SK-N-SH (cell line): ENCODE measurements around the gene MBD4. TPM values are rescaled to one million over a fixed set of nuclear protein-coding genes. Genes with fewer than 3 reads are reported as not detected.

Experiments
- CTCF ChIA-PET: fragments of 300-600, 350-600 bp; formaldehyde crosslinking; extraction: SDS; loops from one replicate; lab custom pipeline; 2021; lab: Yijun Ruan, JAX
- POLR2A ChIA-PET: fragments of 350-600 bp; sonication (Branson Sonifier 250); formaldehyde crosslinking; extraction: SDS; loops from one replicate; lab custom pipeline; 2020; ENCODE audit warnings: antibody characterized with exemption, inconsistent platforms; lab: Yijun Ruan, JAX
- DNase-seq: peaks from one replicate; pipeline ENCODE4 v3.0.0; 2012
- H2AFZ ChIP-seq: fragments of 200-600 bp; sonication (generic); 2 replicates; pipeline ENCODE4 v1.8.1; 2016; ENCODE audit warnings: antibody characterized with exemption, mild to moderate bottlenecking, low read depth
- H3F3A ChIP-seq: fragments of 200-600 bp; sonication (generic); replicated peaks from 2 replicates; pipeline ENCODE3; 2016; ENCODE audit warnings: antibody characterized with exemption, mild to moderate bottlenecking; ENCODE audit not compliant: insufficient read depth
- H3K27ac ChIP-seq, 2 experiments: fragments of 200-500 bp in 1 of 2; fragments of 200-600 bp in 1 of 2; sonication (Bioruptor generic) in 1 of 2; sonication (generic), shearing (Covaris generic) in 1 of 2; 2 replicates each; pipeline versions ENCODE4 v1.5.1 to v1.6.1; 2014 to 2016; ENCODE audit warnings: low read depth in 2 of 2, inconsistent platforms in 1 of 2, low read length in 1 of 2, mild to moderate bottlenecking in 1 of 2, mixed read lengths in 1 of 2
- H3K27me3 ChIP-seq: fragments of 200-600 bp; sonication (generic), shearing (Covaris generic); 2 replicates; pipeline ENCODE4 v1.6.1; 2016; ENCODE audit warnings: mixed run types; ENCODE audit not compliant: insufficient read depth
- H3K36me3 ChIP-seq, 2 experiments: fragments of 200-500 bp in 1 of 2; fragments of 200-600 bp in 1 of 2; sonication (Bioruptor generic) in 1 of 2; sonication (generic) in 1 of 2; replicated peaks in 1 of 2; 2 replicates each; pipeline versions ENCODE3 to v1.5.1; 2014 to 2016; ENCODE audit warnings: low read length in 1 of 2, mild to moderate bottlenecking in 1 of 2; ENCODE audit not compliant: insufficient read depth in 2 of 2, control insufficient read depth in 1 of 2
- H3K4me1 ChIP-seq, 2 experiments: fragments of 200-500 bp in 1 of 2; fragments of 200-600 bp in 1 of 2; sonication (Bioruptor generic) in 1 of 2; sonication (generic), shearing (Covaris generic) in 1 of 2; 2 replicates each; pipeline versions ENCODE4 v1.5.1 to v1.6.1; 2014 to 2016; ENCODE audit warnings: low read depth in 1 of 2, low read length in 1 of 2, mixed run types in 1 of 2; ENCODE audit not compliant: insufficient read depth in 2 of 2, control insufficient read depth in 1 of 2
- H3K4me2 ChIP-seq: fragments of 200-600 bp; sonication (generic), shearing (Covaris generic); 2 replicates; pipeline ENCODE4 v1.6.1; 2017; ENCODE audit warnings: mixed run types
- H3K4me3 ChIP-seq, 2 experiments: fragments of 200-500 bp in 1 of 2; fragments of 200-600 bp in 1 of 2; sonication (Bioruptor generic) in 1 of 2; sonication (generic), shearing (Covaris generic) in 1 of 2; 2 replicates each; pipeline versions ENCODE4 v1.5.1 to v1.8.1; 2014 to 2016; ENCODE audit warnings: low read depth in 2 of 2, inconsistent platforms in 1 of 2, low read length in 1 of 2, mild to moderate bottlenecking in 1 of 2, mixed read lengths in 1 of 2, moderate library complexity in 1 of 2
- H3K79me2 ChIP-seq: fragments of 200-600 bp; sonication (generic); 2 replicates; pipeline ENCODE4 v1.8.1; 2017; ENCODE audit warnings: mild to moderate bottlenecking; ENCODE audit not compliant: insufficient read depth
- H3K9ac ChIP-seq: fragments of 200-600 bp; sonication (generic); 2 replicates; pipeline ENCODE4 v1.6.1; 2017; ENCODE audit warnings: mixed run types
- H3K9me2 ChIP-seq: fragments of 200-600 bp; sonication (generic); 2 replicates; pipeline ENCODE4 v1.6.1; 2017; ENCODE audit warnings: mixed run types
- H3K9me3 ChIP-seq: fragments of 200-600 bp; sonication (generic); 2 replicates; pipeline ENCODE4 v1.6.1; 2017; ENCODE audit warnings: mixed run types, mild to moderate bottlenecking, moderate library complexity
- H4K20me1 ChIP-seq: fragments of 200-600 bp; sonication (generic); 2 replicates; pipeline ENCODE4 v1.6.1; 2017; ENCODE audit warnings: mild to moderate bottlenecking, mixed run types; ENCODE audit not compliant: insufficient read depth
- EZH2phosphoT487 ChIP-seq: fragments of 200-600 bp; sonication (generic); IDR thresholded peaks from 2 replicates; pipeline ENCODE4 v1.6.1; 2017; ENCODE audit warnings: low read depth, mixed run types, mild to moderate bottlenecking, antibody characterized with exemption, moderate library complexity, borderline replicate concordance
- FOSL2 ChIP-seq: IDR thresholded peaks from 2 replicates; pipeline ENCODE4 v1.4.0; 2012; ENCODE audit warnings: low read depth, mild to moderate bottlenecking, moderate library complexity, borderline replicate concordance
- GATA2 ChIP-seq: sonication (generic); formaldehyde crosslinking; IDR thresholded peaks from 2 replicates; pipeline ENCODE4 v1.5.0; 2020; ENCODE audit warnings: mild to moderate bottlenecking, missing genetic modification reagents
- MAX ChIP-seq: IDR thresholded peaks from 2 replicates; pipeline ENCODE4 v1.4.0; 2012; ENCODE audit warnings: low read depth
- MEF2A ChIP-seq: IDR thresholded peaks from 2 replicates; pipeline ENCODE4 v1.4.0; 2012; ENCODE audit warnings: low read depth, borderline replicate concordance
- MXI1 ChIP-seq: IDR thresholded peaks from 2 replicates; pipeline ENCODE4 v1.6.1; 2012; ENCODE audit warnings: mild to moderate bottlenecking, low read depth, low read length, improper control_type of control experiment
- NFIC ChIP-seq: IDR thresholded peaks from 2 replicates; pipeline ENCODE4 v1.4.0; 2012; ENCODE audit warnings: borderline replicate concordance
- POLR2AphosphoS5 ChIP-seq: IDR thresholded peaks from 2 replicates; pipeline ENCODE4 v1.6.1; 2012; ENCODE audit warnings: low read depth, low read length
- RCOR1 ChIP-seq: fragments of 150-350 bp; IDR thresholded peaks from 2 replicates; pipeline ENCODE4 v1.6.1; 2017; ENCODE audit warnings: antibody characterized with exemption, low read length
- SIN3A ChIP-seq: IDR thresholded peaks from 2 replicates; pipeline ENCODE4 v1.6.1; 2012; ENCODE audit warnings: low read depth, mild to moderate bottlenecking, low read length, moderate library complexity, borderline replicate concordance
- TAF1 ChIP-seq: IDR thresholded peaks from 2 replicates; pipeline ENCODE4 v1.6.1; 2012; ENCODE audit warnings: low read depth, mild to moderate bottlenecking, low read length, moderate library complexity, borderline replicate concordance
- TEAD4 ChIP-seq: IDR thresholded peaks from 2 replicates; pipeline ENCODE4 v1.4.0; 2012; ENCODE audit warnings: mild to moderate bottlenecking, borderline replicate concordance; ENCODE audit not compliant: insufficient read depth
- WGBS: methylation state at CpG from one replicate; pipeline ENCODE4 v1.1.6; 2017; ENCODE audit warnings: low lambda C conversion rate; 5-methylcytosine and 5-hydroxymethylcytosine counted together
- polyA plus RNA-seq, 3 experiments: library from polyadenylated mRNA; depleted of rRNA; stranded (reverse); fragments of >200 nt; gene quantifications; 2 replicates each; pipeline ENCODE4 v1.2.3, GENCODE V29; 2012

Gene MBD4
- polyA plus RNA-seq, 1 of the 3 experiments (the other 2 are of a cell fraction), result 11.1 TPM

DNA sequence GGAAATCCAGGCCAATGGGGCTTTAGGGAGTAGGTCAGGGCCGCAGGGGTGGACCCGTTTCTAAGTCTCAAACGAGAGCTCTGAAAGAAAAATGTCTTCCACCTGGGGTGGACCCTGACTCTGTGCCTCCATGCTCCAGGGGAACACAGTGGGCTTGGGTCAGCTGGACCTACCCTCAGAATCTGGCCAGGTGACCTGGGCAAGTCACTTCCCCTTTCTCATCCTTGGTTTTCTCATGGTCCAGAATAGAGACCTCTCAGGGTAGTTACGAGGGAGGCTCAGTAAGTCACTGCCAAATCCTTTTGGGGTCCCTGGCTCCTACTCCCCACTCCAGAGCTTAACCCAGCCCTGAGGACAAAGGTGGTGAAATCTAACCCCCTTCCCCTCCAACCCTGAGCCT is 37.1 kb downstream of the MBD4 start:
- CTCF ChIA-PET, result interaction anchor here (1.2 kb wide), 1 partner anchor 87 kb away, joined by 3 read pairs; a partner anchor contains a TSS
- Histone ChIP-seq H3K27me3 (no peaks in the 10 kb centered on the region), H3K9me3 (no peaks in the 10 kb centered on the region), H3K4me2 (no peak overlapping the region), H4K20me1 (peaks cover 8% of the 10 kb centered on the region), H3K9ac (no peak overlapping the region), H3K4me3 (no peak overlapping the region), H3K79me2 (peaks cover 17% of the 10 kb centered on the region), H3F3A (peaks cover 4% of the 10 kb centered on the region), H2AFZ (no peak overlapping the region), H3K9me2 (no peaks in the 10 kb centered on the region)
- POLR2A ChIA-PET, result no interaction called here
- WGBS, result 89% methylated on average over 4 of the region's 4 CpGs
- no peak for DNase-seq
- no peak for TF ChIP-seq TAF1
- TF ChIP-seq RCOR1, result no peak
- no peak for TF ChIP-seq POLR2AphosphoS5
- TF ChIP-seq MAX, result no peak
- no peak for TF ChIP-seq GATA2 (CRISPR knock-in tag)
- no peak for TF ChIP-seq TEAD4
- no peak for TF ChIP-seq EZH2phosphoT487
- no peak for TF ChIP-seq NFIC
- TF ChIP-seq, all 33 proteins: peak for 0
- Histone ChIP-seq H3K36me3 (no peaks in the 10 kb centered on the region), H3K4me1 (peaks cover 5 to 7% of the 10 kb centered on the region in 2 experiments; a peak in 1 of 4 replicates), H3K27ac (no peak overlapping the region)

- CTCF ChIA-PET, result interaction anchor here (0.6 to 1.2 kb wide), 2 partner anchors 86 to 144 kb away, joined by 3 read pairs; a partner anchor contains a TSS
- 67% methylated on average over 6 of the region's 7 CpGs for WGBS
Observed at GRCh38 chr3:129402210-129402609, 37.5 kb downstream of the MBD4 start.

More at GRCh38 chr3:129402210-129402609, 37.5 kb downstream of the MBD4 start:
- H3F3A ChIP-seq, result peaks cover 4% of the 10 kb centered on the region
- no peak for TF ChIP-seq MEF2A
- no peak for TF ChIP-seq EZH2phosphoT487
- TF ChIP-seq MAX, result no peak
- no peak for TF ChIP-seq SIN3A
- no peak for TF ChIP-seq FOSL2
- no peak for TF ChIP-seq POLR2AphosphoS5
- no peak for TF ChIP-seq MXI1
- H3K9me3 ChIP-seq, result no peaks in the 10 kb centered on the region
- no peak overlapping the region for H3K9ac ChIP-seq
- no peak for DNase-seq
- no peaks in the 10 kb centered on the region for H3K9me2 ChIP-seq
- H3K4me2 ChIP-seq, result no peak overlapping the region
- no peak overlapping the region for H3K27ac ChIP-seq
- peaks cover 5 to 10% of the 10 kb centered on the region in 2 experiments; a peak in 1 of 4 replicates for H3K4me1 ChIP-seq
- peaks cover 21% of the 10 kb centered on the region for H3K79me2 ChIP-seq
- H3K36me3 ChIP-seq, result no peaks in the 10 kb centered on the region
- no peaks in the 10 kb centered on the region for H3K27me3 ChIP-seq
- no peak overlapping the region for H3K4me3 ChIP-seq
- POLR2A ChIA-PET, result no interaction called here
- H2AFZ ChIP-seq, result no peak overlapping the region
- H4K20me1 ChIP-seq, result peaks cover 12% of the 10 kb centered on the region
